Large intestine (tissue), 3 donors: ENCODE results near the gene LANCL3. TPM values are rescaled to one million over a fixed set of nuclear protein-coding genes. Genes with fewer than 3 reads are reported as not detected.
"Not testable (repeated sequence)": the region's sequence is repeated elsewhere in the genome, so short reads cannot be mapped to it uniquely, and the experiment has no call there.

Experiments used
- DNase-seq, 2 donors: peaks; one replicate each; pipeline versions ENCODE4 v3.0.0 to v3.0.0-alpha.2; 2013
- H3K27ac ChIP-seq: one replicate; pipeline ENCODE4 v1.5.1; 2013; ENCODE audit warnings: low read length
- H3K27me3 ChIP-seq: 2 replicates; pipeline ENCODE4 v1.6.1; 2013; ENCODE audit warnings: low read length; ENCODE audit not compliant: control insufficient read depth, insufficient read depth
- H3K36me3 ChIP-seq: 2 replicates; pipeline ENCODE4 v1.6.1; 2013; ENCODE audit warnings: low read length; ENCODE audit not compliant: control insufficient read depth, insufficient read depth
- H3K4me1 ChIP-seq: one replicate; pipeline ENCODE4 v1.6.1; 2013; ENCODE audit warnings: low read length; ENCODE audit not compliant: control insufficient read depth, insufficient read depth
- H3K4me3 ChIP-seq: one replicate; pipeline ENCODE4 v1.5.1; 2013; ENCODE audit warnings: low read length
- H3K9me3 ChIP-seq: one replicate; pipeline ENCODE4 v1.6.1; 2013; ENCODE audit warnings: mild to moderate bottlenecking, low read depth, low read length, moderate library complexity; ENCODE audit not compliant: control insufficient read depth
- WGBS: methylation state at CpG from one replicate; pipeline ENCODE4 v1.1.5; 2013; ENCODE audit warnings: low lambda C conversion rate; ENCODE audit not compliant: insufficient coverage; 5-methylcytosine and 5-hydroxymethylcytosine counted together
- polyA plus RNA-seq: library from polyadenylated mRNA; unstranded; fragments of 120-200 nt; gene quantifications from one replicate; pipeline ENCODE4 v1.2.1, GENCODE V29; 2013

Gene LANCL3
- polyA plus RNA-seq, 1 donor: 0.33 TPM

DNA sequence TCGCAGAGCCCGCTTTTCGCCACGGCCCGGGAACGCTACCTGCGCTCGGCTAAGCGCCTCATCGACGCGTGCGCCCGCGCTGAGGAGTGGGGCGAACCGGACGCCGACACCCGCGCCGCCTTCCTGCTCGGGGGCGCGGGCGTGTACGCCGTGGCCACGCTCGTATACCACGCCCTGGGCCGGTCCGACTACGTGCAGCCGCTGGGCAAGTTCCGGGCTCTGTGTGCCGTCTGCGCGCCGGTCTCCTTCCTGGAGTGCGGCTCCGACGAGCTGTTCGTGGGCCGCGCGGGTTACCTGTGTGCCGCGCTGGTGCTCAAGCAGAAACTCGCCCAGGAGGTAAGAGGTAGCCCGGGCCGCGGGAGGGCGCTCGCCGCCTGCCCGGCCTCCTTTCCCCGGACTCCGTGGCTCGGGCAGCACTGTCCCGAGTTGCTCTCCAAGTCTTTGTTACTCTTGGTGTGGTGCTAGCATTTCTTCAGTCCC, 687 bp downstream of the LANCL3 start:
- not testable (repeated sequence) for H3K27ac ChIP-seq, H3K4me1 ChIP-seq, H3K4me3 ChIP-seq, H3K9me3 ChIP-seq, H3K27me3 ChIP-seq, H3K36me3 ChIP-seq
- peak; percentile 19 to 43 for DNase-seq
- no CpG with 5 or more reads among the region's 61 CpGs for WGBS

DNA sequence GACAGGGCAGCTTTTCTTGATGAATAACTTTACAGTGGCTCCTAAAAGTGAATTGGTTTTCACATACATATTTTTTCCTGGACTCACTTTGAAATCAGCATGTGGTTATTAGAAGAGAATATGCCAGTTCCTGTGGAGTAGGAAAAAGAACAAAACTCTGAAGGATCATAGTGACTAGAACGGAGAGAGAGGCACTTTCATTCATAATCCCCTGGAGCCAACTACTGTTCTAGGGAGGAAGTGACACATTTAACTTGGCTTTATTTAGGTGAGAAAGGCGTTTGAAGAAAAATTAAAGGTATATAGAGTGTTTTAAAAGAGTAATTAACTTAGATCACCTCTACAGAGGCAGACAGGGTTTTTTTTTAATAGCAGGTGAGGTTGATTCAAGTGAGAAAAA, 1.7 kb downstream of the LANCL3 start:
- not testable (repeated sequence) for H3K36me3 ChIP-seq, H3K4me1 ChIP-seq, DNase-seq, H3K27me3 ChIP-seq, H3K9me3 ChIP-seq, H3K4me3 ChIP-seq, H3K27ac ChIP-seq
- WGBS: 60% methylated on average over 1 of the region's 2 CpGs

DNA sequence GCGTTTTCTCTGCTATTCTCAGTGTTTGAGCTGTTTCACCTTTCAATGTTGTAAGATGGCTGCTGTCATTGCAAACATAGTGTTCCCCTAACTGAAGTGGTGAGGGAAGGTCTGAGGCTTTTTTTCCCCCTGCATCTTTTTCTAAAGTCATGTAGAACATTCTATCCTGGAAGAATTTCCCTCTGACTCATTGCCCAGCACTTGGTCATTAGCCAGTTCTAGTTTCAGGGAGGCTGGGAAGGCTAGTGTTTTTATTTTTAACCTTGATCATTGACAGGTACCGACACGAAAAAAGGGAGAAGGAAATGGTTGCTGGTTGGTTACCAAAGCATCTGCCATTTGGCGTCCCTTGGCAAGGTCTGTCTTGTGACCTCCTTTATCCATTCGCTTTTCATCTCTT, 6.6 kb downstream of the LANCL3 start:
- Histone ChIP-seq H3K9me3 (no peaks in the 10 kb centered on the region), H3K4me3 (no peak overlapping the region), H3K4me1 (no peaks in the 10 kb centered on the region), H3K27ac (no peak overlapping the region), H3K36me3 (no peaks in the 10 kb centered on the region), H3K27me3 (no peaks in the 10 kb centered on the region)
- no peak for DNase-seq
- WGBS: no CpG with 5 or more reads among the region's 5 CpGs

DNA sequence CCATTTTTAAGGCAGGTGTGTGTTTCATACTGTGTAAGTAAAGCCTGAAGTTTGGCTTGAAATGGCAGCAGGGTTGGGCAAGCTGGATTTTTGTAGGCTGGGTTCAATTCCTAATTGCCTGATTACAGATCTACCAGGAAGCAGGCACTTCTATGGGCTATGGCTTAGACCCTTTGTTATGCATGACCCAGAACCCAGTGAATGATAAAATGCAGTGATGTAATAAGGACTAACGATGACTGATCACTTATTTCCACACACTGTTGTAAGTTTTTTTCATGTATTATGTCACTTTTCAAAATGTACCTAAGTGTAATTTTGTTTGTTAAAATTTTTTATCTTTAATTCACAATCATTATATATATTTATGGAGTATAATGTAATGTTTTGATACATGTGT, 8.6 kb downstream of the LANCL3 start:
- H3K27me3 ChIP-seq: no peaks in the 10 kb centered on the region
- no peaks in the 10 kb centered on the region for H3K9me3 ChIP-seq
- DNase-seq: no peak
- no peak overlapping the region for H3K4me3 ChIP-seq
- H3K27ac ChIP-seq: no peak overlapping the region
- no CpG with 5 or more reads among the region's 1 CpG for WGBS
- H3K36me3 ChIP-seq: no peaks in the 10 kb centered on the region
- no peaks in the 10 kb centered on the region for H3K4me1 ChIP-seq

DNA sequence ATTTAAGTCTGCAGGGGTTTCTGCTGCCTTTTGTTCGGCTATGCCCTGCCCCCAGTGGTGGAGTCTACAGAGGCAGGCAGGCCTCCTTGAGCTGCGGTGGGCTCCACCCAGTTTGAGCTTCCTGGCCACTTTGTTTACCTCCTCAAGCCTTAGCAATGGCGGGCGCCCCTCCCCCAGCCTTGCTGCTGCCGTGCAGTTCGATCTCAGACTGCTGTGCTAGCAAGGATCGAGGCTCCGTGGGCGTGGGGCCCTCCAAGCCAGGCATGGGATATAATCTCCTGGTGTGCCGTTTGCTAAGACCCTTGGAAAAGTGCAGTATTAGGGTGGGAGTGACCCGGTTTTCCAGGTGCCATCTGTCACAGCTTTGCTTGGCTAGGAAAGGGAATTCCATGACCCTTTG, 15.9 kb downstream of the LANCL3 start:
- WGBS: no CpG with 5 or more reads among the region's 11 CpGs
- H3K27ac ChIP-seq, DNase-seq: not testable (repeated sequence)

DNA sequence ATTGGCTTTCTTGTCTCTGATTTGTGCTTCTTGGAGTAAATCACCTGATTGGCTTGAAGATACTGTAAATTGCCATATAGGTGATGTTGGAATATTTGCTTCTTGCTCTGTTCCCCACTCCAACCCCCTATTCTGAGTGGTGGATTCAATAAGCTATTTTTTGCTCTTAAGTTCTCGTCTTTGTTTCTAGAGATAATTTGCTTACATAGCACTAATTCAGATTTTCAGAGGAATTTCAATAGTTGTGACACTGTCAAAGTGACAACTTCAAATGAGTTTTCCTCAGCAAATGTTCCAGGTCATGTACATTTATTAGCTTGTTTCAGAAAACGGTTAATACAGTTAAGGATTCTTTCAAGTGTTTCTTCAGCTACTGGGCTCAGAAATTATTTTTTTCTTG, 18.6 kb downstream of the LANCL3 start:
- no CpG with 5 or more reads among the region's 2 CpGs for WGBS
- Histone ChIP-seq H3K4me3 (no peak overlapping the region), H3K36me3 (no peaks in the 10 kb centered on the region), H3K27ac (no peak overlapping the region), H3K9me3 (no peaks in the 10 kb centered on the region), H3K4me1 (no peaks in the 10 kb centered on the region), H3K27me3 (no peaks in the 10 kb centered on the region)
- no peak for DNase-seq

More for the DNA sequence above, 15.9 kb downstream of the LANCL3 start:
- H3K9me3 ChIP-seq, H3K4me3 ChIP-seq, H3K27me3 ChIP-seq, H3K4me1 ChIP-seq, H3K36me3 ChIP-seq: not testable (repeated sequence)

DNA sequence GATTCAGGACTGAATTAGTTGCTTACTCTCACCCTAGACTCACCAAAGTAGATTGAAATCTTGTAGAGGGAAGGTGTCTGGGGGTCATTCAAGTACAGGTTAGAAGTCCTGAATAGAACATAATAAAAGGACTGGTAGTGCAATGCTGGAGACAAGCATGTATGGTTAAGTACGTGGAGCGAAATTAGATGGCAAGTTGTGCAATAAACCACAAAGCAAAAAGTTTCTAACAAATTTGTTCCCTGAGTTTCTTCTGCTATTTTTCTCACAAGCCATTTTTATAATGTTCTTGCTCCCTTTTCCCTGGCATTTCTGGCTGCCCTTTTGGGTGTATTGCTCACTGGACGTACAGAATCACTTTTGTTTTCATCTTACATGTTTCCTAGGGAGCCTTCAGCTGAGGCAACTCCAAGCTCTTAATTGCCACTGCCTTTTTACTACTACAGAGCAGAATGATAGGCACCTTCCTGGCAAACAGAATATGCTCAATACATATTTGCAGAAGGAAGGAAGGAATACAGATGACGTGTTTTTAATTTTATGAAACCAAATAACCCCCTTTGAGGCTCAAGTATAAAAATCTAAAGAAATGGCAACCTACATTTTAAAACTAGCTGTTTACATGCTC, 23.4 kb downstream of the LANCL3 start:
- H3K4me3 ChIP-seq: no peak overlapping the region
- WGBS: no CpG with 5 or more reads among the region's 4 CpGs
- DNase-seq: no peak
- H3K4me1 ChIP-seq: no peaks in the 10 kb centered on the region
- H3K27me3 ChIP-seq: no peaks in the 10 kb centered on the region
- H3K36me3 ChIP-seq: no peaks in the 10 kb centered on the region
- no peaks in the 10 kb centered on the region for H3K9me3 ChIP-seq
- no peak overlapping the region for H3K27ac ChIP-seq

DNA sequence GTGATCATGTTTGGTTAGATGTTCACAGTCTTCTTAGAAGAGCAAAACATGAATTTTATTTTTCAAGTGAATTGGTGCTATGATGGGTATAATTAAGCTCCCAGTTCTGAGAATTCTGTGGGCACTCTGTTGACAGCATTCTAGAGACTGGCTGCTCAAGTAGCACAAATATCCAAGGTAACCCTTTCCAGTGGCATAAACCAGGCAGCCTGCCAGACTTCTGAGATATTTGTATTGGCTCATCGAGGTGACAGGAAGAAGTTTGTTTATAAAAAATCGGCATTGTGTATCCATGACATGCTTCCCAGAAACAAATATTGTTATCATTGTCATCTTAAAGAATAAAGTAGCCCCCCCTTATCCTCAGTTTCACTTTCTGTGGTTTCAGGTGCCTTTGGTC, 28.3 kb downstream of the LANCL3 start:
- no peak for DNase-seq
- no CpG with 5 or more reads among the region's 2 CpGs for WGBS
- H3K4me3 ChIP-seq: no peak overlapping the region
- H3K27me3 ChIP-seq: no peaks in the 10 kb centered on the region
- H3K9me3 ChIP-seq: no peaks in the 10 kb centered on the region
- no peak overlapping the region for H3K27ac ChIP-seq
- no peaks in the 10 kb centered on the region for H3K4me1 ChIP-seq
- no peaks in the 10 kb centered on the region for H3K36me3 ChIP-seq

DNA sequence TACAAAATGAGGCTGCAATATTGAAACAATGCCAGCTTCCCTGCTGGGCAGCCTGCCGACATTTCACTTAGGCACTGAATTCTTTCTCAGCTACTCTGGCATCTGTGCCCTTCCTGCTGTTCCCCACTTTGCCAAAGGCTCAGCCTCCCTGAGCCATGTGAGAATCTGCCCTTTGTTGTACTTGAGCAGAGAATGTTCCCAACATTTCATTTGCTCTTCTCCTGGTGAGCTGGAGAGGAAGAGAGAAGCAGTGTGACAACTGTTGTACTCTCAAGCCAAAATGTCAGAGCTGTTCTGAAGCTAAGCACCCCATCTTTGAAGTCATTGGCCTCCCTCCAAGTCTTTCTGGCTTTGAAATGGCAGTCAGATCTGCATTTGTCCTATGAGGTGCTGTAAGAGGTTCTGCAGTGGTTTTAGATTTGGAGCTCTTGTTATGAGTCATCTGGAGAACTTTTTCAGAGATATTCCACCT, 32.5 kb downstream of the LANCL3 start:
- no CpG with 5 or more reads among the region's 1 CpG for WGBS
- DNase-seq: no peak
- no peaks in the 10 kb centered on the region for H3K9me3 ChIP-seq
- no peaks in the 10 kb centered on the region for H3K36me3 ChIP-seq
- H3K27me3 ChIP-seq: no peaks in the 10 kb centered on the region
- H3K4me3 ChIP-seq: no peak overlapping the region
- no peak overlapping the region for H3K27ac ChIP-seq
- H3K4me1 ChIP-seq: no peaks in the 10 kb centered on the region

DNA sequence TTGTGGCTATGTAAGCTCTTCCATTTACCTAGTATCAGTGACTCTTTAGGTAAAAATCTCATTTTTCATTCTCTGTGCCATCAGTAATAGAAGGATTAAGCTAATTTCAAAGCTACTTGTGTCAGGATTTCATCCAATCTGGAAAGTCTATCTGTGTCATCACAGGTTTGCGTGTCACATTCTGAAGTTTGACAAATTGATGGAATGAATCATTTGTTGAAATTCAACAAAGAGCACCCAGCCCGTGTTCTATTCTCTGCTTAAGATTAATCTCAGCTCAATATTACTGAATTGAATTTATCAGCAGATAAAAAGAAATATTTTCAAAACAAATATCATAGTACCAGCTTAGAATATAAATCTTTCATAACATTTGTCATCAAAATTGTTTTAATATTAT, 35.8 kb downstream of the LANCL3 start:
- no peak for DNase-seq
- Histone ChIP-seq H3K4me3 (no peak overlapping the region), H3K27me3 (no peaks in the 10 kb centered on the region), H3K4me1 (no peaks in the 10 kb centered on the region), H3K36me3 (no peaks in the 10 kb centered on the region), H3K27ac (no peak overlapping the region), H3K9me3 (no peaks in the 10 kb centered on the region)
- no CpG with 5 or more reads among the region's 2 CpGs for whole genome bisulfite sequencing

DNA sequence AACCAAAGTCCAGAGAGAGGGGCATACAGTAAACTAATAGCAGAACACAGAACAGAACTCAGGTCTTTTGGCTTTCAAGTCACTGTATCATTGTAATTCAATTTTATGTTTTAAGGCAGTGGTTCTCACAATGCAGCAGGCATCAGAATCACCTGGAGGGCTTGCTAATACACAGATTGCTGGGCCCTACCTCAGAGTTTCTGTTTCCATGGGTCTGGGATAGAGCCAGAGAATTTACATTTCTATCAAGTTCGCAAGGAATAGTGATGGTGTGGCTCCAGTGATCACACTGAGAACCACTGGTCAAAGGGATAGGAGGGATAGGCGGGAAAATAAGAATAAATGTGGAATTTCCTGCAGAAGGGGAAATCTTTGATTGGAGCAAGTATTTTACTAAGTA, 36.7 kb downstream of the LANCL3 start:
- Histone ChIP-seq H3K4me1 (no peaks in the 10 kb centered on the region), H3K4me3 (no peak overlapping the region), H3K9me3 (no peaks in the 10 kb centered on the region), H3K27me3 (no peaks in the 10 kb centered on the region), H3K36me3 (no peaks in the 10 kb centered on the region), H3K27ac (no peak overlapping the region)
- no peak for DNase-seq
- WGBS: no CpG with 5 or more reads among the region's 2 CpGs
